Esophagus muscularis mucosa (tissue), 4 donors: ENCODE data around the gene ZNF554. TPM values are rescaled to one million over a fixed set of nuclear protein-coding genes. Genes with fewer than 3 reads are reported as not detected.

Source experiments
- DNase-seq: peaks from one replicate; pipeline ENCODE4 v3.0.0-alpha.2; 2017; ENCODE audit errors: extremely low spot score
- H3K27ac ChIP-seq, 4 donors: fragments of 200-600 bp; sonication (generic); replicated peaks in 1 of 4; 1 replicate in 3 of 4; 2 replicates in 1 of 4; pipeline ENCODE4 v1.5.1; 2016 to 2019; ENCODE audit warnings: mild to moderate bottlenecking in 1 of 4
- H3K27me3 ChIP-seq, 4 donors: fragments of 200-600 bp; sonication (generic); one replicate each; pipeline versions ENCODE4 v1.5.1 to v1.6.0; 2016 to 2019
- H3K36me3 ChIP-seq, 4 donors: fragments of 200-600 bp; sonication (generic); one replicate each; pipeline ENCODE4 v1.5.1; 2016 to 2019
- H3K4me1 ChIP-seq, 4 donors: fragments of 200-600 bp; sonication (generic); one replicate each; pipeline ENCODE4 v1.5.1; 2016 to 2019
- H3K4me3 ChIP-seq, 4 donors: fragments of 200-600 bp; sonication (generic); 1 replicate in 2 of 4; 2 replicates in 2 of 4; pipeline ENCODE4 v1.5.1; 2016 to 2019; ENCODE audit warnings: mild to moderate bottlenecking in 4 of 4, moderate library complexity in 1 of 4
- H3K9me3 ChIP-seq, 4 donors: fragments of 200-600 bp; sonication (generic); 1 replicate in 3 of 4; 2 replicates in 1 of 4; pipeline ENCODE4 v1.5.1; 2016 to 2019
- EP300 ChIP-seq: sonication (generic); formaldehyde crosslinking; IDR thresholded peaks from one replicate; pipeline ENCODE4 v1.6.1; 2017; ENCODE audit warnings: antibody characterized with exemption
- POLR2A ChIP-seq: fragments of 450-650 bp; IDR thresholded peaks from one replicate; pipeline ENCODE4 v1.6.1; 2017; ENCODE audit warnings: antibody characterized with exemption, moderate library complexity, mild to moderate bottlenecking, low read depth
- POLR2AphosphoS5 ChIP-seq, 2 donors: sonication (generic); formaldehyde crosslinking; IDR thresholded peaks; one replicate each; pipeline ENCODE4 v1.6.1; 2017; ENCODE audit warnings: antibody characterized with exemption in 2 of 2
- WGBS: methylation state at CpG from one replicate; pipeline ENCODE4 v1.1.5; 2018; 5-methylcytosine and 5-hydroxymethylcytosine counted together
- intact Hi-C: fragments of 100-400 bp; cut with DNase I; formaldehyde crosslinking; loops from one replicate; pipeline ENCODE4 v1.15.1; 2023
- total RNA-seq, 4 donors: library from RNA; depleted of rRNA; stranded (reverse); fragments of >200 nt; gene quantifications; one replicate each; pipeline versions ENCODE4 v1.1.0 to v1.2.1, GENCODE V29; 2016
- TF ChIP-seq, protein P1 (sequence below), 3 experiments: fragments of 200-600 bp in 2 of 3; fragments of 450-650 bp in 1 of 3; sonication (generic) in 2 of 3; IDR thresholded peaks; one replicate each; pipeline ENCODE4 v1.5.1; 2017 to 2019; ENCODE audit warnings: antibody characterized with exemption in 3 of 3, mild to moderate bottlenecking in 2 of 3, moderate library complexity in 1 of 3

The ZNF554 gene
- total RNA-seq, 4 donors from 2014 or later, result 2.9 to 7.1 (median 4.6) TPM

- Histone ChIP-seq H3K9me3 (no peaks in the 10 kb centered on the region), H3K36me3 (peaks cover 0 to 13% (median 7%) of the 10 kb centered on the region in 4 donors), H3K4me1 (peaks cover 49 to 62% (median 50%) of the 10 kb centered on the region in 4 donors), H3K4me3 (peak within 1 kb of the TSS; percentile 73 to 96 (median 82)), H3K27ac (peak within 1 kb of the TSS; percentile 78 to 97 (median 84)), H3K27me3 (no peaks in the 10 kb centered on the region)
- under 1% methylated on average over 34 of the region's 78 CpGs for WGBS
- intact Hi-C loops, result loop anchor here (1.0 kb wide), 1 partner anchor 35 kb away; no protein-coding TSS in a partner anchor
- TF ChIP-seq POLR2AphosphoS5 (IDR thresholded peaks at IDR 0.05), result peak; percentile 74 to 90
- TF ChIP-seq EP300, result no peak
- peak; percentile 37 for TF ChIP-seq POLR2A
- TF ChIP-seq, protein P1, sequence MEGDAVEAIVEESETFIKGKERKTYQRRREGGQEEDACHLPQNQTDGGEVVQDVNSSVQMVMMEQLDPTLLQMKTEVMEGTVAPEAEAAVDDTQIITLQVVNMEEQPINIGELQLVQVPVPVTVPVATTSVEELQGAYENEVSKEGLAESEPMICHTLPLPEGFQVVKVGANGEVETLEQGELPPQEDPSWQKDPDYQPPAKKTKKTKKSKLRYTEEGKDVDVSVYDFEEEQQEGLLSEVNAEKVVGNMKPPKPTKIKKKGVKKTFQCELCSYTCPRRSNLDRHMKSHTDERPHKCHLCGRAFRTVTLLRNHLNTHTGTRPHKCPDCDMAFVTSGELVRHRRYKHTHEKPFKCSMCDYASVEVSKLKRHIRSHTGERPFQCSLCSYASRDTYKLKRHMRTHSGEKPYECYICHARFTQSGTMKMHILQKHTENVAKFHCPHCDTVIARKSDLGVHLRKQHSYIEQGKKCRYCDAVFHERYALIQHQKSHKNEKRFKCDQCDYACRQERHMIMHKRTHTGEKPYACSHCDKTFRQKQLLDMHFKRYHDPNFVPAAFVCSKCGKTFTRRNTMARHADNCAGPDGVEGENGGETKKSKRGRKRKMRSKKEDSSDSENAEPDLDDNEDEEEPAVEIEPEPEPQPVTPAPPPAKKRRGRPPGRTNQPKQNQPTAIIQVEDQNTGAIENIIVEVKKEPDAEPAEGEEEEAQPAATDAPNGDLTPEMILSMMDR (IDR thresholded peaks at IDR 0.05), result peak in 1 of 3 experiments; percentile 38
- DNase-seq, result peak; percentile 98
These were observed 34.2 kb upstream of the ZNF554 start, which contains the start of gene THOP1 for GRCh38 chr19:2785244-2785997. TSS of gene THOP1 (plus strand) at chr19:2785503. CDS start at chr19:2785663, 160 bp downstream.

- Histone ChIP-seq H3K27ac (no peak overlapping the region), H3K27me3 (no peaks in the 10 kb centered on the region), H3K36me3 (peaks cover 5 to 30% (median 22%) of the 10 kb centered on the region in 4 donors), H3K4me1 (peaks cover 32 to 45% (median 33%) of the 10 kb centered on the region in 4 donors), H3K9me3 (no peaks in the 10 kb centered on the region), H3K4me3 (no peak overlapping the region)
- intact Hi-C loops, result no loop called here
- WGBS, result 88% methylated on average over 7 of the region's 8 CpGs
- TF ChIP-seq, protein P1 (IDR thresholded peaks at IDR 0.05), result no peak
- TF ChIP-seq POLR2A, result no peak
- TF ChIP-seq POLR2AphosphoS5 (IDR thresholded peaks at IDR 0.05), result no peak
- TF ChIP-seq EP300, result no peak
- DNase-seq, result no peak
These were observed 32.6 kb upstream of the ZNF554 start for GRCh38 chr19:2787115-2787514.

DNA sequence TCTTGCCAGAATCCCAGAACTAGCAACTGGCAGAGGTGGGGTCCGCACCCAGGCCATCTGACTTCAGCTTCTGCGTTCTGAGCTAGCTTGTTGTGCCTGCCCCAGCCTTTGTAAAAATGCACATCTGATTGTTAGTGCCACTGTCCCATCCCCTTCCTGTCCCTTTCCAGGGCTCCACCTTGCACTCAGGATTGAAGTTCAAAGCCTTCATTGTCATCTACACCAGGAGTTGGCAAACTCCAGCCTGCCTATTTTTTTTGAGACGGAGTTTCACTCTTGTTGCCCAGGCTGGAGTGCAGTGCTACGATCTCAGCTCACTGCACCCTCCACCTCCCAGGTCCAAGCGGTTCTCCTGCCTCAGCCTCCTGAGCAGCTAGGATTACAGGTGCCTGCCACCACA, 31.4 kb upstream of the ZNF554 start:
- WGBS, result 97% methylated on average over 5 of the region's 5 CpGs
- no peak for DNase-seq
- Histone ChIP-seq H3K36me3 (peaks cover 5 to 41% (median 31%) of the 10 kb centered on the region in 4 donors), H3K27me3 (no peaks in the 10 kb centered on the region), H3K4me3 (no peak overlapping the region), H3K27ac (no peak overlapping the region), H3K4me1 (peaks cover 26 to 38% (median 28%) of the 10 kb centered on the region in 4 donors), H3K9me3 (no peaks in the 10 kb centered on the region)
- intact Hi-C loops, result no loop called here
- TF ChIP-seq EP300 (no peak), POLR2AphosphoS5 (IDR thresholded peaks at IDR 0.05) (no peak), POLR2A (no peak)
- TF ChIP-seq, protein P1 (IDR thresholded peaks at IDR 0.05), result no peak

GRCh38 chr19:2790194-2790556, 29.5 kb upstream of the ZNF554 start:
- H3K27me3 ChIP-seq, result no peaks in the 10 kb centered on the region
- no peak for DNase-seq
- 93% methylated on average over 6 of the region's 14 CpGs for WGBS
- intact Hi-C loops, result no loop called here
- H3K36me3 ChIP-seq, result peaks cover 6 to 59% (median 43%) of the 10 kb centered on the region in 4 donors
- H3K9me3 ChIP-seq, result no peaks in the 10 kb centered on the region
- no peak overlapping the region for H3K4me3 ChIP-seq
- no peak for TF ChIP-seq POLR2AphosphoS5 (IDR thresholded peaks at IDR 0.05)
- no peak for TF ChIP-seq EP300
- no peak for TF ChIP-seq POLR2A
- TF ChIP-seq, protein P1 (IDR thresholded peaks at IDR 0.05), result no peak
- H3K4me1 ChIP-seq, result peaks cover 9 to 20% (median 11%) of the 10 kb centered on the region in 4 donors
- no peak overlapping the region for H3K27ac ChIP-seq
